Endothelial cell of umbilical vein (primary cell): ENCODE results near the gene SPATA1. TPM values are rescaled to one million over a fixed set of nuclear protein-coding genes. Genes with fewer than 3 reads are reported as not detected.

Source experiments
- BruUV-seq: library from RNA; stranded (reverse); fragments of 400-500 nt; replicated peaks from 2 replicates; lab custom pipeline; 2021; lab: Mats Ljungman, UMichigan
- CTCF ChIA-PET: fragments of 300-600, 350-600 bp; sonication (Branson Sonifier 250); formaldehyde crosslinking; loops from one replicate; lab custom pipeline; 2021; ENCODE audit warnings: antibody characterized with exemption, inconsistent platforms; lab: Charles Lee
- POLR2A ChIA-PET: fragments of 300-600, 350-600 bp; sonication (Branson Sonifier 250); formaldehyde crosslinking; loops from one replicate; lab custom pipeline; 2021; ENCODE audit warnings: antibody characterized with exemption, inconsistent platforms; lab: Charles Lee
- DNase-seq: peaks from one replicate; pipeline ENCODE4 v3.0.0-alpha.2; 2011; ENCODE audit warnings: low read depth, low spot score
- FAIRE-seq: peaks from 2 replicates; lab custom pipeline; 2011; peaks lifted over from hg19 to GRCh38; lab: Jason Lieb, UNC
- H2AFZ ChIP-seq: 2 replicates; pipeline ENCODE4 v1.6.0; 2012; ENCODE audit warnings: low read depth, low read length, control low read depth, inconsistent platforms
- H3K27ac ChIP-seq: 2 replicates; pipeline ENCODE4 v1.5.1; 2011; ENCODE audit warnings: low read depth, mild to moderate bottlenecking, control low read depth, low read length, moderate library complexity; ENCODE audit not compliant: insufficient read depth
- H3K27me3 ChIP-seq, 2 experiments: 2 replicates each; pipeline versions ENCODE4 v1.6.0 to v1.6.1; 2011; ENCODE audit warnings: low read length in 2 of 2, mixed read lengths in 1 of 2; ENCODE audit not compliant: control insufficient read depth in 2 of 2, insufficient read depth in 2 of 2
- H3K36me3 ChIP-seq, 2 experiments: 2 replicates in 1 of 2; 3 replicates in 1 of 2; pipeline ENCODE4 v1.5.1; 2011; ENCODE audit warnings: low read length in 2 of 2, mild to moderate bottlenecking in 1 of 2, moderate library complexity in 1 of 2; ENCODE audit not compliant: control insufficient read depth in 2 of 2, insufficient read depth in 2 of 2; ENCODE audit errors: extremely low read depth in 1 of 2
- H3K4me1 ChIP-seq: 3 replicates; pipeline ENCODE4 v1.5.1; 2011; ENCODE audit warnings: mild to moderate bottlenecking, low read length; ENCODE audit not compliant: control insufficient read depth, insufficient read depth; ENCODE audit errors: extremely low read depth
- H3K4me2 ChIP-seq: 2 replicates; pipeline ENCODE4 v1.6.1; 2011; ENCODE audit warnings: low read length, control low read depth, mixed read lengths; ENCODE audit not compliant: insufficient read depth
- H3K4me3 ChIP-seq, 3 experiments: fragments of 200-600 bp in 1 of 3; sonication (generic), shearing (Covaris generic) in 1 of 3; replicated peaks in 1 of 3; 2 replicates each; pipeline ENCODE4 v1.5.1; 2011 to 2016; ENCODE audit warnings: control low read depth in 3 of 3, low read length in 3 of 3, mild to moderate bottlenecking in 2 of 3, inconsistent platforms in 1 of 3, low read depth in 1 of 3, moderate library complexity in 1 of 3; ENCODE audit not compliant: insufficient read depth in 1 of 3
- H3K79me2 ChIP-seq: 2 replicates; pipeline ENCODE4 v1.6.0; 2012; ENCODE audit warnings: low read length, inconsistent platforms; ENCODE audit not compliant: control insufficient read depth, insufficient read depth
- H3K9ac ChIP-seq: replicated peaks from 2 replicates; pipeline ENCODE3; 2011; ENCODE audit warnings: low read length, control low read depth; ENCODE audit not compliant: insufficient read depth; ENCODE audit errors: extremely low read depth
- H3K9me1 ChIP-seq: replicated peaks from 3 replicates; pipeline ENCODE4 v1.6.0; 2011; ENCODE audit warnings: mild to moderate bottlenecking, low read length; ENCODE audit not compliant: control insufficient read depth, insufficient read depth; ENCODE audit errors: extremely low read depth
- H3K9me3 ChIP-seq: replicated peaks from 2 replicates; pipeline ENCODE4 v1.5.1; 2012; ENCODE audit warnings: low read length, inconsistent platforms; ENCODE audit not compliant: control insufficient read depth, insufficient read depth
- H4K20me1 ChIP-seq: replicated peaks from 2 replicates; pipeline ENCODE3; 2011; ENCODE audit warnings: mild to moderate bottlenecking, low read length; ENCODE audit not compliant: control insufficient read depth, insufficient read depth; ENCODE audit errors: extremely low read depth
- CTCF ChIP-seq, 2 donors: IDR thresholded peaks; 1 replicate in 1 of 2; 2 replicates in 1 of 2; pipeline ENCODE4 v1.5.1; 2011; ENCODE audit warnings: low read length in 2 of 2, mild to moderate bottlenecking in 2 of 2, moderate library complexity in 2 of 2, control low read depth in 1 of 2, inconsistent platforms in 1 of 2, low read depth in 1 of 2; ENCODE audit not compliant: insufficient read depth in 1 of 2; ENCODE audit errors: extremely low read depth in 1 of 2
- EZH2 ChIP-seq: IDR thresholded peaks from 2 replicates; pipeline ENCODE4 v1.6.1; 2012; ENCODE audit warnings: borderline replicate concordance, low read depth, mild to moderate bottlenecking, moderate library complexity, low read length, inconsistent platforms; ENCODE audit not compliant: severe bottlenecking
- FOS ChIP-seq: IDR thresholded peaks from 2 replicates; pipeline ENCODE4 v1.6.1; 2011; ENCODE audit warnings: mild to moderate bottlenecking, low read length, moderate library complexity, borderline replicate concordance; ENCODE audit not compliant: insufficient read depth
- GATA2 ChIP-seq: IDR thresholded peaks from 2 replicates; pipeline ENCODE4 v1.7.0; 2011; ENCODE audit warnings: low read depth, mild to moderate bottlenecking, moderate library complexity, mixed read lengths, low read length; ENCODE audit not compliant: insufficient read length, insufficient read depth
- JUN ChIP-seq: IDR thresholded peaks from 2 replicates; pipeline ENCODE4 v1.6.1; 2011; ENCODE audit warnings: borderline replicate concordance, low read depth; ENCODE audit not compliant: insufficient read length, insufficient read depth
- MAX ChIP-seq: IDR thresholded peaks from 2 replicates; pipeline ENCODE4 v1.6.1; 2011; ENCODE audit not compliant: insufficient read depth, insufficient read length
- MYC ChIP-seq: IDR thresholded peaks from one replicate; pipeline ENCODE4 v1.6.1; 2011; ENCODE audit warnings: mild to moderate bottlenecking, low read depth, low read length
- POLR2A ChIP-seq: IDR thresholded peaks from 2 replicates; pipeline ENCODE4 v1.6.1; 2012; ENCODE audit warnings: low read depth, mild to moderate bottlenecking, control low read depth, low read length
- POLR2AphosphoS5 ChIP-seq: IDR thresholded peaks from 2 replicates; pipeline ENCODE4 v1.6.1; 2012; ENCODE audit warnings: low read depth, mild to moderate bottlenecking, control low read depth, low read length, moderate library complexity; ENCODE audit not compliant: insufficient read depth
- dilution Hi-C: fragments of 300-500 bp; cut with MboI; formaldehyde crosslinking; loops from one replicate; pipeline ENCODE4 v1.15.0; 2019; ENCODE audit warnings: low sequenced_read_pairs; ENCODE audit not compliant: extremely low pct_ligation_motif_present
- intact Hi-C: fragments of 100-400 bp; cut with micrococcal nuclease; formaldehyde crosslinking; loops from one replicate; pipeline ENCODE4 v1.10.0; 2022
- polyA plus RNA-seq, 4 experiments: library from polyadenylated mRNA; depleted of rRNA in 3 of 4; stranded (reverse) in 3 of 4; unstranded in 1 of 4; fragments of >200 nt; gene quantifications; 2 replicates each; pipeline versions ENCODE4 v1.2.1 to v1.2.3, GENCODE V29; 2011 to 2012; ENCODE audit warnings: missing spikeins in 1 of 4
- total RNA-seq: library from RNA; stranded (reverse); gene quantifications from 2 replicates; pipeline ENCODE4 v1.2.3, GENCODE V29; 2021

SPATA1 gene
- total and polyA plus RNA-seq, 2 donors (not counting 3 experiments of a cell fraction or from before 2014, with no cell fraction given) = 1.7 to 1.8 TPM

GRCh38 chr1:84550826-84551225 lies 44.6 kb downstream of the SPATA1 start:
- Histone ChIP-seq H3K79me2 (no peaks in the 10 kb centered on the region), H3K4me1 (no peaks in the 10 kb centered on the region), H3K9me1 (no peaks in the 10 kb centered on the region), H3K36me3 (no peaks in the 10 kb centered on the region), H3K27me3 (no peaks in the 10 kb centered on the region), H2AFZ (no peak overlapping the region), H3K27ac (no peak overlapping the region), H3K9ac (no peak overlapping the region), H3K4me3 (no peak overlapping the region), H3K4me2 (no peak overlapping the region), H4K20me1 (no peaks in the 10 kb centered on the region), H3K9me3 (no peaks in the 10 kb centered on the region)
- ChIA-PET CTCF (interaction anchor here (0.7 kb wide), 1 partner anchor 16 kb away, joined by 3 read pairs; no protein-coding TSS in a partner anchor), POLR2A (no interaction called here)
- no peak for DNase-seq
- FAIRE-seq = no peak
- no TSS peak for BruUV-seq
- TF ChIP-seq GATA2 = no peak
- TF ChIP-seq MAX = no peak
- no peak for TF ChIP-seq EZH2
- TF ChIP-seq POLR2AphosphoS5 = no peak
- no peak for TF ChIP-seq JUN
- no peak for TF ChIP-seq POLR2A
- no peak for TF ChIP-seq FOS
- no peak for TF ChIP-seq CTCF (IDR thresholded peaks at IDR 0.05; ENCODE audit: extremely low read depth in 1 of 2, insufficient read depth in 1 of 2, low read depth in 1 of 2, low read length in 2 of 2)
- TF ChIP-seq MYC = no peak
- dilution Hi-C loops = no loop called here
- intact Hi-C loops = no loop called here
